Activated CD4-positive, alpha-beta T cell treated with anti-CD3 and anti-CD28 coated beads, Interleukin-2, amount 10 ng/mL, durations not matched to agents 7 days and 5 days (primary cell): ENCODE measurements around the gene GRIN2D. TPM values are rescaled to one million over a fixed set of nuclear protein-coding genes. Genes with fewer than 3 reads are reported as not detected.
A peak's percentile ranks its signal among the peaks of the same experiment; 100 is the strongest.
"Not testable (repeated sequence)": the region's sequence is repeated elsewhere in the genome, so short reads cannot be mapped to it uniquely, and the experiment has no call there.

Experiments used
- CTCF ChIA-PET: fragments of 350-600 bp; sonication (Branson Sonifier 250); formaldehyde crosslinking; loops from one replicate; lab custom pipeline; 2021; ENCODE audit warnings: antibody characterized with exemption; lab: Charles Lee
- POLR2A ChIA-PET: fragments of 350-600 bp; sonication (Branson Sonifier 250); formaldehyde crosslinking; loops from one replicate; lab custom pipeline; 2021; ENCODE audit warnings: antibody characterized with exemption; lab: Charles Lee
- DNase-seq: peaks from one replicate; pipeline ENCODE4 v3.0.0-alpha.2; 2020
- H3K27ac Mint-ChIP-seq: one replicate; pipeline ENCODE4 v1.8.0; 2021; ENCODE audit warnings: mild to moderate bottlenecking, moderate library complexity, mixed read lengths
- H3K27me3 Mint-ChIP-seq: one replicate; pipeline ENCODE4 v1.8.0; 2021; ENCODE audit warnings: mixed read lengths
- H3K36me3 Mint-ChIP-seq: one replicate; pipeline ENCODE4 v1.8.0; 2021; ENCODE audit warnings: low read depth, mixed read lengths
- H3K4me1 Mint-ChIP-seq: one replicate; pipeline ENCODE4 v1.8.0; 2021; ENCODE audit warnings: mixed read lengths
- H3K4me3 Mint-ChIP-seq: one replicate; pipeline ENCODE4 v1.8.0; 2021; ENCODE audit warnings: mild to moderate bottlenecking, moderate library complexity, mixed read lengths
- H3K9me3 Mint-ChIP-seq: one replicate; pipeline ENCODE4 v1.8.0; 2021; ENCODE audit warnings: mixed read lengths
- total RNA-seq, 2 experiments: library from RNA; stranded (reverse); gene quantifications; one replicate each; pipeline ENCODE4 v1.2.3, GENCODE V29; 2021

GRIN2D gene
- total RNA-seq, 2 experiments from 2014 or later: 0.04 to 0.20 TPM

GRCh38 chr19:48362716-48363499 is 30.6 kb upstream of the GRIN2D start:
- ChIA-PET POLR2A (interaction anchor here (1.2 kb wide), 2 partner anchors 29 to 41 kb away, joined by 4 to 5 read pairs; a partner anchor contains a TSS), CTCF (interaction anchor here (0.6 to 1.8 kb wide), 12 partner anchors 9 to 143 kb away, joined by 3 to 13 read pairs (median 4); partner anchors contain the start of gene KDELR1)
- Mint-ChIP-seq H3K27me3 (no peaks in the 10 kb centered on the region), H3K4me1 (peaks cover 20% of the 10 kb centered on the region), H3K4me3 (peak overlapping the region; percentile 79), H3K36me3 (peaks cover 9% of the 10 kb centered on the region), H3K27ac (peak overlapping the region; percentile 92), H3K9me3 (no peaks in the 10 kb centered on the region)
- peak; percentile 93 for DNase-seq

- Mint-ChIP-seq H3K4me3 (peak overlapping the region; percentile 79), H3K36me3 (peaks cover 9% of the 10 kb centered on the region), H3K9me3 (no peaks in the 10 kb centered on the region), H3K27me3 (no peaks in the 10 kb centered on the region), H3K4me1 (peaks cover 20% of the 10 kb centered on the region), H3K27ac (peak overlapping the region; percentile 92)
- no peak for DNase-seq
- ChIA-PET POLR2A (interaction anchor here (0.5 to 1.2 kb wide), 3 partner anchors 29 to 1979 kb away, joined by 4 to 5 read pairs (median 4); a partner anchor contains a TSS), CTCF (interaction anchor here (0.7 to 1.8 kb wide), 9 partner anchors 9 to 127 kb away, joined by 3 to 15 read pairs (median 5); partner anchors contain the start of gene KDELR1)
Observed at GRCh38 chr19:48363500-48363809, 30.0 kb upstream of the GRIN2D start.

GRCh38 chr19:48363810-48364597 is 29.5 kb upstream of the GRIN2D start, which contains the start of the genes SYNGR4 and TMEM143:
Gene SYNGR4, plus strand, starts transcription at chr19:48364367. Its CDS starts 1,476 bp downstream, at chr19:48365843.
Gene TMEM143, minus strand, starts transcription at chr19:48363940. Its CDS starts 20 bp downstream, at chr19:48363920.
- Mint-ChIP-seq H3K27me3 (no peaks in the 10 kb centered on the region), H3K27ac (peak within 1 kb of the TSS; percentile 92)

GRCh38 chr19:48364598-48365348 is 28.7 kb upstream of the GRIN2D start:
- Mint-ChIP-seq H3K4me3 (peak overlapping the region; percentile 79), H3K27ac (peak overlapping the region; percentile 92), H3K27me3 (no peaks in the 10 kb centered on the region), H3K4me1 (peaks cover 20% of the 10 kb centered on the region), H3K36me3 (peaks cover 9% of the 10 kb centered on the region), H3K9me3 (no peaks in the 10 kb centered on the region)
- POLR2A ChIA-PET: no interaction called here
- DNase-seq: no peak
- CTCF ChIA-PET: interaction anchor here (0.7 to 3.0 kb wide), 7 partner anchors 8 to 44 kb away, joined by 3 to 15 read pairs (median 3); partner anchors contain the start of gene KDELR1

More at GRCh38 chr19:48363810-48364597, 29.5 kb upstream of the GRIN2D start, which contains the start of the genes SYNGR4 and TMEM143:
- DNase-seq: peak; percentile 99
- Mint-ChIP-seq H3K4me1 (peaks cover 20% of the 10 kb centered on the region), H3K4me3 (peak within 1 kb of the TSS; percentile 79), H3K9me3 (no peaks in the 10 kb centered on the region), H3K36me3 (peaks cover 9% of the 10 kb centered on the region)
- POLR2A ChIA-PET: interaction anchor here (0.5 to 1.2 kb wide), 3 partner anchors 30 to 1979 kb away, joined by 4 to 5 read pairs (median 4); a partner anchor contains a TSS
- CTCF ChIA-PET: interaction anchor here (0.7 to 3.0 kb wide), 10 partner anchors 9 to 43 kb away, joined by 3 to 15 read pairs (median 4); partner anchors contain the start of gene KDELR1

GRCh38 chr19:48365602-48366001 is 27.9 kb upstream of the GRIN2D start:
- CTCF ChIA-PET: interaction anchor here (0.9 to 3.0 kb wide), 2 partner anchors 25 to 32 kb away, joined by 3 to 14 read pairs; no protein-coding TSS in a partner anchor
- Mint-ChIP-seq H3K36me3 (peaks cover 9% of the 10 kb centered on the region), H3K4me3 (no peak overlapping the region), H3K27ac (no peak overlapping the region), H3K4me1 (peaks cover 20% of the 10 kb centered on the region), H3K9me3 (no peaks in the 10 kb centered on the region), H3K27me3 (no peaks in the 10 kb centered on the region)
- no peak for DNase-seq
- POLR2A ChIA-PET: no interaction called here

- ChIA-PET POLR2A (no interaction called here), CTCF (interaction anchor here (1.6 kb wide), 1 partner anchor 23 kb away, joined by 5 read pairs; the partner anchor contains the start of gene KDELR1)
- Mint-ChIP-seq H3K36me3 (no peaks in the 10 kb centered on the region), H3K9me3 (no peaks in the 10 kb centered on the region), H3K4me3 (no peak overlapping the region), H3K4me1 (peaks cover 10% of the 10 kb centered on the region), H3K27ac (no peak overlapping the region), H3K27me3 (no peaks in the 10 kb centered on the region)
- DNase-seq: no peak
Observed at GRCh38 chr19:48367855-48368254, 25.6 kb upstream of the GRIN2D start.

- H3K9me3 Mint-ChIP-seq: no peaks in the 10 kb centered on the region
- CTCF ChIA-PET: no interaction called here
- no peak for DNase-seq
Observed at GRCh38 chr19:48368936-48369335, 24.5 kb upstream of the GRIN2D start.

GRCh38 chr19:48370955-48371354 is 22.5 kb upstream of the GRIN2D start:
- POLR2A ChIA-PET: no interaction called here
- DNase-seq: no peak
- no peak overlapping the region for H3K4me3 Mint-ChIP-seq
- CTCF ChIA-PET: interaction anchor here (0.6 to 1.9 kb wide), 4 partner anchors 8 to 1223 kb away, joined by 3 to 5 read pairs (median 4); partner anchors contain the start of gene KDELR1
- H3K9me3 Mint-ChIP-seq: no peaks in the 10 kb centered on the region
- no peaks in the 10 kb centered on the region for H3K36me3 Mint-ChIP-seq
- no peak overlapping the region for H3K27ac Mint-ChIP-seq
- no peaks in the 10 kb centered on the region for H3K27me3 Mint-ChIP-seq
- H3K4me1 Mint-ChIP-seq: no peaks in the 10 kb centered on the region

More at GRCh38 chr19:48368936-48369335, 24.5 kb upstream of the GRIN2D start:
- Mint-ChIP-seq H3K27ac (no peak overlapping the region), H3K36me3 (no peaks in the 10 kb centered on the region), H3K4me1 (peaks cover 7% of the 10 kb centered on the region), H3K4me3 (no peak overlapping the region), H3K27me3 (no peaks in the 10 kb centered on the region)
- POLR2A ChIA-PET: no interaction called here

- Mint-ChIP-seq H3K27me3 (no peaks in the 10 kb centered on the region), H3K4me1 (no peaks in the 10 kb centered on the region), H3K36me3 (no peaks in the 10 kb centered on the region), H3K27ac (no peak overlapping the region), H3K9me3 (no peaks in the 10 kb centered on the region), H3K4me3 (no peak overlapping the region)
- no peak for DNase-seq
- ChIA-PET CTCF (interaction anchor here (0.6 to 1.9 kb wide), 5 partner anchors 8 to 1223 kb away, joined by 3 to 5 read pairs (median 3); partner anchors contain the start of gene KDELR1), POLR2A (no interaction called here)
Observed at GRCh38 chr19:48371367-48371766, 22.1 kb upstream of the GRIN2D start.

GRCh38 chr19:48371771-48372170 is 21.7 kb upstream of the GRIN2D start:
- H3K4me3 Mint-ChIP-seq, DNase-seq, H3K9me3 Mint-ChIP-seq, POLR2A ChIA-PET, H3K36me3 Mint-ChIP-seq, H3K4me1 Mint-ChIP-seq, H3K27me3 Mint-ChIP-seq, H3K27ac Mint-ChIP-seq: not testable (repeated sequence)
- CTCF ChIA-PET: interaction anchor here (0.6 to 1.9 kb wide), 4 partner anchors 9 to 1223 kb away, joined by 3 to 5 read pairs (median 4); partner anchors contain the start of gene KDELR1

- CTCF ChIA-PET: interaction anchor here (1.1 to 1.5 kb wide), 2 partner anchors 9 to 19 kb away, joined by 3 read pairs; partner anchors contain the start of genes SYNGR4 and TMEM143
- H3K4me1 Mint-ChIP-seq: no peaks in the 10 kb centered on the region
- DNase-seq: no peak
- no peak overlapping the region for H3K4me3 Mint-ChIP-seq
- POLR2A ChIA-PET: no interaction called here
- H3K27me3 Mint-ChIP-seq: no peaks in the 10 kb centered on the region
- H3K9me3 Mint-ChIP-seq: no peaks in the 10 kb centered on the region
- no peaks in the 10 kb centered on the region for H3K36me3 Mint-ChIP-seq
- peak overlapping the region; percentile 50 for H3K27ac Mint-ChIP-seq
Observed at GRCh38 chr19:48372904-48373303, 20.6 kb upstream of the GRIN2D start.
